Measurements from ENCODE around the gene ABHD12.

DNA sequence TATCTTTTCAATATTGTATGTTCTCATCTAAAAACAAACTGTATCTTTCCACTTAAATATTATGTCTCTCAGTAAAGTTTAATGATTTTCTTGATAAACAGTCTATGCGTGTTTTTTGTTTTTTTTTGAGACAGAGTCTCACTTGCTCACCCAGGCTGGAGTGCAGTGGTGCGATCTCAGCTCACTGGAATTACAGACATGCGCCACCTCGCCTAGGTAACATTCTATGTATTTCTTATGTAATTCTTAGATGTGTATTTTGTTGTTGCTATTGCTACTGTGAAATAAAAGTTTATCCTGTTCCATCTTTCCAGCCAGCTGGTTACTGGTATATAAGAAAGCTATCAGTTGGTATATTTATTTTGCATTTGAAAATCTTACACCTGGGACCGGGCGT is 29.4 kb downstream of the ABHD12 start:
- TF ChIP-seq, protein P1, sequence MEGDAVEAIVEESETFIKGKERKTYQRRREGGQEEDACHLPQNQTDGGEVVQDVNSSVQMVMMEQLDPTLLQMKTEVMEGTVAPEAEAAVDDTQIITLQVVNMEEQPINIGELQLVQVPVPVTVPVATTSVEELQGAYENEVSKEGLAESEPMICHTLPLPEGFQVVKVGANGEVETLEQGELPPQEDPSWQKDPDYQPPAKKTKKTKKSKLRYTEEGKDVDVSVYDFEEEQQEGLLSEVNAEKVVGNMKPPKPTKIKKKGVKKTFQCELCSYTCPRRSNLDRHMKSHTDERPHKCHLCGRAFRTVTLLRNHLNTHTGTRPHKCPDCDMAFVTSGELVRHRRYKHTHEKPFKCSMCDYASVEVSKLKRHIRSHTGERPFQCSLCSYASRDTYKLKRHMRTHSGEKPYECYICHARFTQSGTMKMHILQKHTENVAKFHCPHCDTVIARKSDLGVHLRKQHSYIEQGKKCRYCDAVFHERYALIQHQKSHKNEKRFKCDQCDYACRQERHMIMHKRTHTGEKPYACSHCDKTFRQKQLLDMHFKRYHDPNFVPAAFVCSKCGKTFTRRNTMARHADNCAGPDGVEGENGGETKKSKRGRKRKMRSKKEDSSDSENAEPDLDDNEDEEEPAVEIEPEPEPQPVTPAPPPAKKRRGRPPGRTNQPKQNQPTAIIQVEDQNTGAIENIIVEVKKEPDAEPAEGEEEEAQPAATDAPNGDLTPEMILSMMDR (IDR thresholded peaks at IDR 0.05): no peak
- no peak for TF ChIP-seq POLR2A (IDR thresholded peaks at IDR 0.05)

All from uterus (tissue), 2 donors.